A172 (cell line): ENCODE measurements around the gene OR14J1. TPM values are rescaled to one million over a fixed set of nuclear protein-coding genes. Genes with fewer than 3 reads are reported as not detected.
"Not testable (repeated sequence)": the region's sequence is repeated elsewhere in the genome, so short reads cannot be mapped to it uniquely, and the experiment has no call there.

Source experiments
- DNase-seq: peaks from one replicate; pipeline ENCODE4 v3.0.0-alpha.2; 2015; ENCODE audit warnings: low spot score
- total RNA-seq: library from RNA; depleted of rRNA; stranded (reverse); fragments of >200 nt; shearing (Covaris generic); gene quantifications from 2 replicates; pipeline ENCODE4 v1.2.3, GENCODE V29; 2014; rRNA removed

Gene OR14J1, protein sequence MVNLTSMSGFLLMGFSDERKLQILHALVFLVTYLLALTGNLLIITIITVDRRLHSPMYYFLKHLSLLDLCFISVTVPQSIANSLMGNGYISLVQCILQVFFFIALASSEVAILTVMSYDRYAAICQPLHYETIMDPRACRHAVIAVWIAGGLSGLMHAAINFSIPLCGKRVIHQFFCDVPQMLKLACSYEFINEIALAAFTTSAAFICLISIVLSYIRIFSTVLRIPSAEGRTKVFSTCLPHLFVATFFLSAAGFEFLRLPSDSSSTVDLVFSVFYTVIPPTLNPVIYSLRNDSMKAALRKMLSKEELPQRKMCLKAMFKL
- total RNA-seq, result not detected in 2 replicates

DNA sequence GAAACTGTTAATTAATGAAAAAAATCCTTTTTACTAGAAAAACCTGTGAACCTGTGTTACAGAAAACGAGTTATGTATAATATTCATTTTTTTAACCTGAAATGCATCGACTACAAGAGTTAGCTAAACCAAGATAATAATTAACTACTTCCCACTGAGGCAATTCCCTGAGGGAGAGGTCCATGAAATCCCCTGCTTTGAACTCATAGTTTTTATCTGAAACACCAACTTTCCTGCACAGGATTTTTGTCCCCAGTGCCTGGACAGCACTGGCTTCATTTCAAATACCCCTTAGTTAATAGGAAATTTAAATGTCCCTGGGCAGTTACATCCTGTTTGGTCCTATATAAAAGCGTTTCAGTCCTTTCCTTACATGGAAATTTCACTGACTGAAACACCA lies at the start of gene OR14J1:
Gene OR14J1 (plus strand): TSS at position 386 of the 400 bp plus-strand sequence. CDS start 4,989 bp downstream, outside the sequence.
- DNase-seq, result no peak

DNA sequence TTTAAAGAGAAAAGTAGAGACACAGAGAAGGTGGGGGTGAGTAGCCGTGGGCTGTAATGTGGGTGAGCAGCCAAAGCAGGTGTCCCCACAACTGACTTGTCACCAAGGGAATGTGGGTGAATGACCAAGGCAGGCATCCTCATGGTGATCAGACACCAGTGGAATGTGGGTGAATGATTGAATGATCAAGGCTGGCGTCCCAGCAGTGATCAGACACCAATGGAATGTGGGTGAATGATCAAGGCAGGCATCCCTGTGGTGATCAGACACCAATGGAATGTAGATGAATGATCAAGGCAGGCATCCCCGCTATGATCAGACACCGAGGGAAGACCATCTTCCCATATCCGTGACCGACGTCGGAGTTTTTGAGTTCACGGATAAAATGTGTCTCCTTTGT lies 49.8 kb upstream of the OR14J1 start:
- DNase-seq, result no peak

- no peak for DNase-seq
Measured at GRCh38 chr6:29255530-29255929, 46.0 kb upstream of the OR14J1 start.

DNA sequence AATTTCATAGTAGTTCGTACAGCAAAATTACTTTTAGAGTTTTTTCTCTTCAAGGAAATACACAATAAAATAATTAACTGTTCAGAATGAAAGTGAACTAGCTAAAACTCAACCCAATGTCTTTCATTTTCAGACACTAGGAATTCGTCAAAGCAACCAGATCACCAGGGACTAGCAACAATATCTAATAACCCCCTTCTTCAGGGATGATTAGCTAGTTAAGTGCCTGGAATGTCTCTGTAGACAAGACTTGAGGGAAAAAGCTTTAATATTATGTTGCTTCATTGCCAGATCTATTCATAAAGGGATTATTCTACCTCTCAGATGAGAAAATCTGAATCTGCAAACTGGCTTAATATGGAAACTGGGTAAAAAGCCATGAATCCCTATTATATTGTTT lies 41.8 kb upstream of the OR14J1 start:
- DNase-seq, result no peak

DNA sequence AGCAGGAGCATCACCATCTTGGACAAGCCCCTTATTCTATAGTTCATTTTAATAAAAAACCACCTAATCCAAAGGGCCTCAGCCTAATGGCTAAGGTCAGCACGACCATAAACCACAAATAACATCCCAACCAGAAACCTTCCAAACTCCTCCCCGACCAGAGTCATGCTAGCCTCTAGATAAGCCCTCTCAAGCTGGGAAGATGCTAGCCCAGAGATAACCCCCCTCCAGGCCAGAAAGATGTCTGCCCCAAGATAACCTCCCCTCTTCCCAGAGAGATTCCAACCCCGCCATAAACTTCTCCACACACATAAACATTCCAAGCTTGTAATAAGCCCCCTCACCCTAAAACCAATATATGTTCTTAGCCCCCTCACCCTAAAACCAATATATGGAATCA lies 38.5 kb upstream of the OR14J1 start:
- no peak for DNase-seq

DNA sequence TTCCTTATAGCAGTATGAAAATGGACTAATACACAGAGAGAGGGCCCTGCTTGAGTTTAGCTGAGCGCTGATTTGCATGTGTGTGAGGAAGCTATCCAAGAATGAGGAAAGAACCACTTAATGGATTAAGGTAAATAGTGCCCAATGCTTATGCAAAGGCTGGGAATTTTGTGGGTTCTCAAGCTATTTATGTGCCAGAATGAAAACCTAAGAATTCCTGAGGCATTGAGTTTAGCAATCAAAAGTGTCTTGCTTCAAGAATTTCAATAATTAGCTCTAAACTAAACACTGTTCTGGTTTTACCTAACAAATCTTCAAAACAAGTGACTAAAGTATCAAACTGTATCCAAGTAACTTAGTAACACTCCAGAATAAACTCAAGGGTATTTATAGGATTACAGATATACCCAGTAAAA lies 7.0 kb upstream of the OR14J1 start:
- DNase-seq, result peak; percentile 3

- no peak for DNase-seq
Measured at GRCh38 chr6:29295181-29295585, 6.3 kb upstream of the OR14J1 start.

- no peak for DNase-seq
Measured at GRCh38 chr6:29295623-29296022, 5.9 kb upstream of the OR14J1 start.

DNA sequence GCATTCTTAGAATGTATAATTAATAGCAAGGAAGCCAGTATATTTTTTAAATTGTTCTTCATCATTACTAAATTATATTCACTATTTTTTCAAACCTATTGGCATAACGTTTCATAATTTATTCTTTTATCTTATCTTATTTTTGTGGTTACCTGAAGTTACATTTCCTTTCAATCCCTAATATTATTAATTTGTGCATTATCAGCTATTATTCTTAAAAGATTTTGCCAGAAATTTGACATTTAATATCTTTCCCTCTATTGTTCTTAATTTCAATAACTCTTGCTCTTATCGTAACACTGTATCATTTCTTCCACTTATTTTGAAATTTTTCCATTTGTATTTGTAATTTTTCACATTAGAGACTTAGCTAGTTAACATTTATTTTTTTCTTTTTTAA lies 18.4 kb downstream of the OR14J1 start:
- DNase-seq, result no peak

DNA sequence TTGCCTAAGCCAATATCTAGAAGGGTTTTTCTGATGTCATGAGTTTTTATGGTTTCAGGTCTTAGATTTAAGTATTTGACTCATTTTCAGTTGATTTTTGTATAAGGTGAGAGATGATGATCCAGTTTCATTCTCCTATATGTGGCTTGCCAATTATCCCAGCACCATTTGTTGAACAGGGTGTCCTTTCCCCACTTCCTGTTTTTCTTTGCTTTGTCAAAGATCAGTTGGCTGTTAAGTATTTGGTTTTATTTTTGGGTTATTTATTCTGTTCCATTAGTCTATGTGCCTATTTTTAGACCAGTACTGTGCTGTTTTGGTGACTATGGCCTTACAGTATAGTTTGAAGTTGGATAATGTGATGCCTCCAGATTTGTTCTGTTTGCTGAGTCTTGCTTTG lies 21.8 kb downstream of the OR14J1 start:
- DNase-seq, result not testable (repeated sequence)

DNA sequence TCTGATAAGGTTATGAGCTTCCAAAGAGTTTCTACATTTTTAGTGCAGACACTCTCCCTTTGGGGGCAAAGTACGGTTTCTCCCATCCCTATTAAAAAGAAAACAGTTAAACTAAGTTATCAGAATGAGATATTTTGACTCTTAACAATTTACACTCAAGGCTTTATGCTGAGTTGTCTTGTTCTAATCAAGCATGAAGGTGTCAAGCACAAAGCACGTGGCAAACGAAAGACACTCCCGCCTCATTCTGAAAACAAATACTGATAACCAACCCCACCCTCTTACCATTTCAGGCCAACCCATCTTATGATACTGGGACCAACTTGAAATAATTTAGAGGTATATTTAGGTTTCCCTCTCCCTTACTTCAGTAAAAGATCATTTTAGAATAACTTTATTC lies 24.3 kb downstream of the OR14J1 start:
- no peak for DNase-seq

GRCh38 chr6:29332676-29333075 lies 31.2 kb downstream of the OR14J1 start:
- DNase-seq, result no peak

GRCh38 chr6:29336269-29336668 lies 34.8 kb downstream of the OR14J1 start:
- DNase-seq, result no peak

- no peak for DNase-seq
Measured at GRCh38 chr6:29345380-29345779, 43.9 kb downstream of the OR14J1 start.

DNA sequence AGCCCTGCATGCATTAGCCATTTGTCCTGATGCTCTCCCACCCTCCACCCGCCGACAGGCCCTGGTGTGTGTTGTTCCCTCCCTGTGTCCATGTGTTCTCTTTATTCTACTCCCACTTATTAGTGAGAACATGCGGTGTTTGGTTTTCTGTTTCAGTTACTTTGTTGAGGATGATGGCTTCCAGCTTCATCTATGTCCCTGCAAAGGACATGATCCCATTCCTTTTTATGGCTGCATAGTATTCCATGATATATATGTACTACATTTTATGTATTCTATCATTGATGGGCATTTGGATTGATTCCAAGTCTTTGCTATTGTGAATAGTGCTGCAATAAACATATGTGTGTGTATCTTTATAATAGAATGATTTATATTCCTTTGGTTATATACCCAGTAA lies 47.8 kb downstream of the OR14J1 start:
- not testable (repeated sequence) for DNase-seq

- DNase-seq, result no peak
Measured at GRCh38 chr6:29354980-29355379, 53.5 kb downstream of the OR14J1 start.

DNA sequence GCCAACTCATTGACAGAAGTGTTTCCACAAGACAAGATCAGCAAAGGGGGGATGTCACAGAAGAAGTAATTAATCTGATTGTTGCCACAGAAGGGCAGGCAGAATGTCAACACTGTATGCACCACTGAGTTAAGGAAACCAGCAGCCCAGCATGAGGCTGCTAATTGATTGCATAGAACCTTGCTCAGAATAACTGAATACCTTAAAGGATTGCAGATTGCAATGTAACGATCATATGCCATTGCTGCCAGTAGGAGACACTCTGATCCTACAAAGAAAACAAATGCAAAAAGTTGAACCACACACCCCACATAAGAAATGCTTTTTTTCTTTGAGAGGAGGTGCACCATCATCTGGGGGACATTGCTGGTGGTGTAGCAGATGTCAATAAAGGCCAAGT lies 54.1 kb downstream of the OR14J1 start:
- no peak for DNase-seq

Other genes with a start within 250 kb of the OR14J1 start
- gene OR2B3, start 214.4 kb upstream of the OR14J1 start, total RNA-seq, result not detected in 2 replicates
- gene OR2J1, start 202.2 kb upstream of the OR14J1 start, total RNA-seq, result not detected in 2 replicates
- not detected in 2 replicates for gene OR2J3, start 193.6 kb upstream of the OR14J1 start, total RNA-seq
- not detected in 2 replicates for gene OR2J2, start 130.8 kb upstream of the OR14J1 start, total RNA-seq
- not detected in 2 replicates for gene OR5V1, start 67.2 kb downstream of the OR14J1 start, total RNA-seq
- not detected in 2 replicates for gene OR12D3, start 73.6 kb downstream of the OR14J1 start, total RNA-seq
- gene OR12D2, start 93.9 kb downstream of the OR14J1 start, total RNA-seq, result not detected in 2 replicates
- gene OR12D1, start 113.2 kb downstream of the OR14J1 start, total RNA-seq, result not detected in 2 replicates
- gene OR10C1, start 137.6 kb downstream of the OR14J1 start, total RNA-seq, result not detected in 2 replicates
- gene OR11A1, start 155.4 kb downstream of the OR14J1 start, total RNA-seq, result not detected in 2 replicates
- not detected in 2 replicates for gene OR2H1, start 155.5 kb downstream of the OR14J1 start, total RNA-seq
- not detected in 2 replicates for gene MAS1L, start 186.3 kb downstream of the OR14J1 start, total RNA-seq